Activated B cell treated with CpG ODN at 0.5 μM for 24 hours (primary cell): ENCODE data around the gene NLN. TPM values are rescaled to one million over a fixed set of nuclear protein-coding genes. Genes with fewer than 3 reads are reported as not detected.
"Not testable (repeated sequence)": the region's sequence is repeated elsewhere in the genome, so short reads cannot be mapped to it uniquely, and the experiment has no call there.

Source experiments
- ATAC-seq: fragments of 200-7000 bp; cut with Tn5 transposase; one replicate; pipeline ENCODE4 v1.10.0; 2021; ENCODE audit warnings: low read depth, mild to moderate bottlenecking, moderate library complexity
- CTCF ChIA-PET: fragments of 350-600 bp; sonication (Branson Sonifier 250); formaldehyde crosslinking; loops from one replicate; lab custom pipeline; 2021; ENCODE audit warnings: antibody characterized with exemption; lab: Charles Lee
- POLR2A ChIA-PET: fragments of 350-600 bp; sonication (Branson Sonifier 250); formaldehyde crosslinking; loops from one replicate; lab custom pipeline; 2021; ENCODE audit warnings: antibody characterized with exemption; lab: Charles Lee
- DNase-seq: peaks from one replicate; pipeline ENCODE4 v3.0.0; 2022
- H3K27ac Mint-ChIP-seq: one replicate; pipeline ENCODE4 v1.8.0; 2020; ENCODE audit warnings: mixed read lengths
- H3K27me3 Mint-ChIP-seq: one replicate; pipeline ENCODE4 v1.8.0; 2021; ENCODE audit warnings: mixed read lengths
- H3K36me3 Mint-ChIP-seq: one replicate; pipeline ENCODE4 v1.8.0; 2021; ENCODE audit warnings: low read depth, mixed read lengths
- H3K4me1 Mint-ChIP-seq: one replicate; pipeline ENCODE4 v1.8.0; 2021; ENCODE audit warnings: mixed read lengths
- H3K4me3 Mint-ChIP-seq: one replicate; pipeline ENCODE4 v1.8.0; 2020; ENCODE audit warnings: mild to moderate bottlenecking, mixed read lengths
- H3K9me3 Mint-ChIP-seq: one replicate; pipeline ENCODE4 v1.8.0; 2020; ENCODE audit warnings: mixed read lengths
- CTCF ChIP-seq: fragments of 200-600 bp; IDR thresholded peaks from one replicate; pipeline ENCODE4 v1.8.0; 2022; ENCODE audit warnings: antibody characterized with exemption, mild to moderate bottlenecking
- intact Hi-C: fragments of 100-400 bp; cut with micrococcal nuclease; formaldehyde crosslinking; loops from one replicate; pipeline ENCODE4 v1.15.1; 2024
- total RNA-seq: library from RNA; stranded (reverse); gene quantifications from 2 replicates; pipeline ENCODE4 v1.2.3, GENCODE V29; 2022

The NLN gene
- total RNA-seq, 1 donor from 2014 or later, result 16.5 TPM

DNA sequence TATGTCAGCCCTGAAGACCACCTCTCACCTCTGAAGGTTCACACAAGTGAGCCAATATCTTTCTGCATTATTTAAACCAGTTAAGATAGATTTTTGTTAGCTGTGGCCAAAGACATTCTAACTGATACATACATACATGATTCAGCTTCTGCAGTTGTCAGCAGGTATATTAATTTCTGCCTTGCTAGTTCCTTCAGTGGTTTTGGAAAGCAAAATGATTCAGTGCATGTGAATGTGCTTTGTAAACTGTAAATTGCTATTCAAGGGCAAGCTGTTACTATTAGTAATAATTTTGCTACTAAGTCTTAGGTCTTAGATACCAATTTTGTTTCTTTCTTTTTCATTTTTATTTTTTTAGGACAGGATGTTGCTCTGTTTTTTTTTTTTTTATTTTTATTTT lies 115.1 kb downstream of the NLN start:
- ChIA-PET POLR2A (no interaction called here), CTCF (no interaction called here)
- TF ChIP-seq CTCF, result no peak
- H3K4me3 Mint-ChIP-seq, result no peak overlapping the region
- H3K27ac Mint-ChIP-seq, result no peak overlapping the region
- intact Hi-C loops, result no loop called here
- DNase-seq (no peak), ATAC-seq (no peak)
- H3K4me1 Mint-ChIP-seq, result no peaks in the 10 kb centered on the region
- H3K27me3 Mint-ChIP-seq, result no peaks in the 10 kb centered on the region
- H3K9me3 Mint-ChIP-seq, result no peaks in the 10 kb centered on the region
- H3K36me3 Mint-ChIP-seq, result no peaks in the 10 kb centered on the region

GRCh38 chr5:65839170-65839569 lies 117.2 kb downstream of the NLN start:
- ATAC-seq, H3K4me3 Mint-ChIP-seq, H3K27ac Mint-ChIP-seq, H3K27me3 Mint-ChIP-seq, POLR2A ChIA-PET, H3K4me1 Mint-ChIP-seq, DNase-seq, H3K9me3 Mint-ChIP-seq, intact Hi-C loops, H3K36me3 Mint-ChIP-seq, CTCF ChIA-PET: not testable (repeated sequence)

- Mint-ChIP-seq H3K4me3 (no peak overlapping the region), H3K9me3 (no peaks in the 10 kb centered on the region), H3K36me3 (no peaks in the 10 kb centered on the region), H3K27me3 (no peaks in the 10 kb centered on the region), H3K4me1 (no peaks in the 10 kb centered on the region), H3K27ac (no peak overlapping the region)
- ATAC-seq, result no peak
- no peak for TF ChIP-seq CTCF
- DNase-seq, result no peak
- ChIA-PET POLR2A (no interaction called here), CTCF (no interaction called here)
- intact Hi-C loops, result no loop called here
Measured at GRCh38 chr5:65840071-65840470, 118.1 kb downstream of the NLN start.

GRCh38 chr5:65844763-65845162 lies 122.8 kb downstream of the NLN start:
- POLR2A ChIA-PET, CTCF ChIA-PET, H3K27ac Mint-ChIP-seq: not testable (repeated sequence)

GRCh38 chr5:65846101-65846500 lies 124.1 kb downstream of the NLN start:
- no peak overlapping the region for H3K4me3 Mint-ChIP-seq
- H3K36me3 Mint-ChIP-seq, result no peaks in the 10 kb centered on the region
- intact Hi-C loops, result no loop called here
- ChIA-PET POLR2A (no interaction called here), CTCF (no interaction called here)
- H3K27ac Mint-ChIP-seq, result no peak overlapping the region
- no peaks in the 10 kb centered on the region for H3K27me3 Mint-ChIP-seq
- peaks cover 7% of the 10 kb centered on the region for H3K9me3 Mint-ChIP-seq
- DNase-seq (no peak), ATAC-seq (no peak)
- H3K4me1 Mint-ChIP-seq, result peaks cover 8% of the 10 kb centered on the region
- TF ChIP-seq CTCF, result no peak

More at GRCh38 chr5:65844763-65845162, 122.8 kb downstream of the NLN start:
- intact Hi-C loops, H3K27me3 Mint-ChIP-seq, H3K4me1 Mint-ChIP-seq, H3K4me3 Mint-ChIP-seq, ATAC-seq, H3K36me3 Mint-ChIP-seq, DNase-seq, H3K9me3 Mint-ChIP-seq: not testable (repeated sequence)

DNA sequence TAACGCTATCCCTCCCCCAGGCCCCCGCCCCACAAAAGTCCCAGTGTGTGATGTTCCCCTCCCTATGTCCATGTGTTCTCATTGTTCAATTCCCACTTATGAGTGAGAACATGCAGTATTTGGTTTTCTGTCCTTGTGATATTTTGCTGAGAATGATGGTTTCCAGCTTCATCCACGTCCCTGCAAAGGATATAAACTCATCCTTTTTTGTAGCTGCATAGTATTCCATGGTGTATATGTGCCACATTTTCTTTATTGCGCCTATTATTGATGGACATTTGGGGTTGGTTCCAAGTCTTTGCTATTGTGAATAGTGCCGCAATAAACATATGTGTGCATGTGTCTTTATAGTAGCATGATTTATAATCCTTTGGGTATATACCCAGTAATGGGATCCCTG lies 125.0 kb downstream of the NLN start:
- H3K27me3 Mint-ChIP-seq, H3K36me3 Mint-ChIP-seq, H3K27ac Mint-ChIP-seq, ATAC-seq, POLR2A ChIA-PET, intact Hi-C loops, DNase-seq, H3K9me3 Mint-ChIP-seq, H3K4me1 Mint-ChIP-seq, CTCF ChIA-PET, H3K4me3 Mint-ChIP-seq: not testable (repeated sequence)

DNA sequence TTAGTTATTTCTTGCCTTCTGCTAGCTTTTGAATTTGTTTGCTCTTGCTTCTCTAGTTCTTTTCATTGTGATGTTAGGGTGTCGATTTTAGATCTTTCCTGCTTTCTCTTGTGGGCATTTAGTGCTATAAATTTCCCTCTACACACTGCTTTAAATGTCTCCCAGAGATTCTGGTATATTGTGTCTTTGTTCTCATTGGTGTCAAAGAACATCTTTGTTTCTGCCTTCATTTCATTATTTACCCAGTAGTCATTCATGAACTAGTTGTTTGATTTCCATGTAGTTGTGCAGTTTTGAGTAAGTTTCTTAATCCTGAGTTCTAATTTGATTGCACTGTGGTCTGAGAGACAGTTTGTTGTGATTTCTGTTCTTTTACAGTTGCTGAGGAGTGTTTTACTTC lies 127.9 kb downstream of the NLN start:
- POLR2A ChIA-PET, CTCF ChIA-PET, H3K36me3 Mint-ChIP-seq, intact Hi-C loops, H3K4me3 Mint-ChIP-seq, H3K27ac Mint-ChIP-seq, ATAC-seq, H3K27me3 Mint-ChIP-seq, DNase-seq, H3K4me1 Mint-ChIP-seq: not testable (repeated sequence)
- H3K9me3 Mint-ChIP-seq, result peaks cover 11% of the 10 kb centered on the region
